HepG2 (cell line): ENCODE measurements around the gene DLG2. TPM values are rescaled to one million over a fixed set of nuclear protein-coding genes. Genes with fewer than 3 reads are reported as not detected.

ENCODE experiments used
- ATAC-seq: fragments of 200-7000 bp; cut with Tn5 transposase; 3 replicates; pipeline ENCODE4 v1.9.1; 2020; ENCODE audit warnings: mild to moderate bottlenecking, moderate library complexity
- BruUV-seq: library from RNA; stranded (reverse); fragments of 400-500 nt; replicated peaks from 2 replicates; lab custom pipeline; 2021; lab: Mats Ljungman, UMichigan
- CTCF ChIA-PET: fragments of 300-600 bp; formaldehyde crosslinking; extraction: SDS; loops from one replicate; lab custom pipeline; 2021; ENCODE audit warnings: low total read pairs, inconsistent platforms, low intra/inter-chr PET ratio; lab: Yijun Ruan, JAX
- POLR2A ChIA-PET: fragments of 350-600 bp; sonication (Branson Sonifier 250); formaldehyde crosslinking; loops from one replicate; lab custom pipeline; 2020; ENCODE audit warnings: antibody characterized with exemption, inconsistent platforms; lab: Yijun Ruan, JAX
- DNase-seq: peaks from one replicate; pipeline ENCODE4 v3.0.0-alpha.2; 2015; ENCODE audit warnings: low spot score
- FAIRE-seq: peaks from 3 replicates; lab custom pipeline; 2011; peaks lifted over from hg19 to GRCh38; lab: Jason Lieb, UNC
- H2AFZ ChIP-seq: one replicate; pipeline ENCODE4 v1.6.1; 2011; ENCODE audit warnings: low read length, inconsistent platforms
- H3K27ac ChIP-seq: fragments of 300-600 bp; 3 replicates; pipeline ENCODE4 v1.8.0; 2011; ENCODE audit warnings: mixed run types, mild to moderate bottlenecking, mixed read lengths, low read length, inconsistent platforms; ENCODE audit not compliant: insufficient read depth; ENCODE audit errors: extremely low read length
- H3K27me3 ChIP-seq, 2 experiments: fragments of 200-600 bp in 1 of 2; 2 replicates in 1 of 2; 3 replicates in 1 of 2; pipeline versions ENCODE4 v1.6.0 to v1.8.0; 2011; ENCODE audit warnings: low read length in 2 of 2, mild to moderate bottlenecking in 2 of 2, moderate library complexity in 2 of 2, inconsistent platforms in 1 of 2; ENCODE audit not compliant: insufficient read depth in 2 of 2, control insufficient read depth in 1 of 2
- H3K36me3 ChIP-seq, 2 experiments: fragments of 200-600 bp in 1 of 2; replicated peaks in 1 of 2; 2 replicates in 1 of 2; 3 replicates in 1 of 2; pipeline versions ENCODE4 v1.5.1 to v1.8.0; 2011; ENCODE audit warnings: low read length in 2 of 2, inconsistent platforms in 1 of 2; ENCODE audit not compliant: insufficient read depth in 2 of 2, control insufficient read depth in 1 of 2
- H3K4me1 ChIP-seq: 2 replicates; pipeline ENCODE4 v1.5.1; 2012; ENCODE audit warnings: low read length, inconsistent platforms; ENCODE audit not compliant: insufficient read depth
- H3K4me2 ChIP-seq: 2 replicates; pipeline ENCODE4 v1.6.0; 2011; ENCODE audit warnings: low read depth, low read length, inconsistent platforms
- H3K4me3 ChIP-seq, 3 experiments: fragments of 200-600 bp in 1 of 3; sonication (generic), shearing (Covaris generic) in 1 of 3; replicated peaks in 1 of 3; 2 replicates each; pipeline ENCODE4 v1.5.1; 2011 to 2016; ENCODE audit warnings: low read length in 3 of 3, inconsistent platforms in 2 of 3, low read depth in 2 of 3, mild to moderate bottlenecking in 2 of 3, control low read depth in 1 of 3, mixed read lengths in 1 of 3; ENCODE audit not compliant: insufficient read depth in 1 of 3
- H3K79me2 ChIP-seq: one replicate; pipeline ENCODE4 v1.6.1; 2011; ENCODE audit warnings: low read length, inconsistent platforms; ENCODE audit not compliant: insufficient read depth
- H3K9ac ChIP-seq: 2 replicates; pipeline ENCODE4 v1.6.0; 2011; ENCODE audit warnings: mild to moderate bottlenecking, low read depth, low read length, inconsistent platforms; ENCODE audit not compliant: insufficient read depth
- H3K9me3 ChIP-seq: 2 replicates; pipeline ENCODE4 v1.5.1; 2012; ENCODE audit warnings: mild to moderate bottlenecking, low read length
- H4K20me1 ChIP-seq: 2 replicates; pipeline ENCODE4 v1.6.0; 2011; ENCODE audit warnings: inconsistent platforms, mild to moderate bottlenecking, low read length, moderate library complexity; ENCODE audit not compliant: insufficient read depth
- DMAP1 ChIP-seq: IDR thresholded peaks from 2 replicates; pipeline ENCODE4 v1.6.1; 2016
- ESRRA ChIP-seq: sonication (generic); formaldehyde crosslinking; IDR thresholded peaks from 2 replicates; pipeline ENCODE4 v1.5.1; 2020; ENCODE audit warnings: mild to moderate bottlenecking, low read depth, missing genetic modification reagents
- NFKB2 ChIP-seq: sonication (generic); formaldehyde crosslinking; IDR thresholded peaks from 2 replicates; pipeline ENCODE4 v1.4.0; 2020; ENCODE audit warnings: missing genetic modification reagents, borderline replicate concordance
- RXRB ChIP-seq: IDR thresholded peaks from 2 replicates; pipeline ENCODE4 v1.6.1; 2016; ENCODE audit warnings: borderline replicate concordance, missing genetic modification reagents, missing compliant biosample characterization
- SP140L ChIP-seq: sonication (generic); formaldehyde crosslinking; IDR thresholded peaks from 2 replicates; pipeline ENCODE4 v1.4.0; 2020; ENCODE audit warnings: missing genetic modification reagents, borderline replicate concordance
- STAT5B ChIP-seq: sonication (generic); formaldehyde crosslinking; IDR thresholded peaks from 2 replicates; pipeline ENCODE4 v1.4.0; 2020; ENCODE audit warnings: missing genetic modification reagents
- ZNF10 ChIP-seq: sonication (generic); formaldehyde crosslinking; IDR thresholded peaks from 2 replicates; pipeline ENCODE4 v1.4.0; 2020; ENCODE audit warnings: mild to moderate bottlenecking, low read depth, missing genetic modification reagents, borderline replicate concordance
- ZNF17 ChIP-seq: sonication (generic); formaldehyde crosslinking; IDR thresholded peaks from 2 replicates; pipeline ENCODE4 v1.5.0; 2020; ENCODE audit warnings: mild to moderate bottlenecking, missing genetic modification reagents
- ZNF329 ChIP-seq: sonication (generic); formaldehyde crosslinking; IDR thresholded peaks from 2 replicates; pipeline ENCODE4 v1.9.0; 2021; ENCODE audit warnings: low read depth, mild to moderate bottlenecking, missing genetic modification reagents
- ZNF563 ChIP-seq: sonication (generic); formaldehyde crosslinking; IDR thresholded peaks from 2 replicates; pipeline ENCODE4 v1.8.0; 2022; ENCODE audit warnings: mild to moderate bottlenecking, moderate library complexity, missing genetic modification reagents
- ZNF672 ChIP-seq: sonication (generic); formaldehyde crosslinking; IDR thresholded peaks from 2 replicates; pipeline ENCODE4 v1.8.1; 2022; ENCODE audit warnings: missing genetic modification reagents
- ZNF788 ChIP-seq: sonication (generic); formaldehyde crosslinking; IDR thresholded peaks from 2 replicates; pipeline ENCODE4 v1.5.0; 2020; ENCODE audit warnings: mild to moderate bottlenecking, missing genetic modification reagents, borderline replicate concordance
- WGBS: methylation state at CpG from one replicate; pipeline ENCODE4 v1.1.6; 2017; ENCODE audit warnings: low lambda C conversion rate; 5-methylcytosine and 5-hydroxymethylcytosine counted together
- in situ Hi-C: cut with HindIII; loops from 2 replicates; pipeline ENCODE4 v1.10.0; 2017; ENCODE audit warnings: low pct_unique_long_range_greater_than_20kb; ENCODE audit not compliant: extremely low pct_ligation_motif_present
- intact Hi-C: fragments of 100-400 bp; cut with micrococcal nuclease; formaldehyde crosslinking; loops from one replicate; pipeline ENCODE4 v1.10.0; 2022; ENCODE audit not compliant: unreplicated experiment
- polyA plus RNA-seq, 8 experiments: library from polyadenylated mRNA; depleted of rRNA in 3 of 8; stranded (reverse) in 7 of 8; unstranded in 1 of 8; fragments of >200 nt; fragmentation: Illumina TruSeq in 4 of 8; extraction: Trizol in 4 of 8; gene quantifications; 2 replicates each; pipeline versions ENCODE4 v1.2.1 to v1.2.3, GENCODE V29; 2011 to 2016; ENCODE audit warnings: low read depth in 4 of 8, missing spikeins in 1 of 8, mixed read lengths in 1 of 8; ENCODE audit not compliant: insufficient read depth in 1 of 8
- total RNA-seq, 5 experiments: library from RNA; depleted of rRNA; stranded (reverse); fragments of >200 nt; fragmentation: Illumina TruSeq; extraction: Trizol; gene quantifications; 2 replicates each; pipeline ENCODE4 v1.2.3, GENCODE V29; 2016; ENCODE audit warnings: low read depth in 1 of 5
- TF ChIP-seq, protein P1 (sequence below): sonication (generic); formaldehyde crosslinking; IDR thresholded peaks from 2 replicates; pipeline ENCODE4 v1.5.0; 2020; ENCODE audit warnings: missing genetic modification reagents
- TF ChIP-seq, protein P2 (sequence below): sonication (generic); formaldehyde crosslinking; IDR thresholded peaks from 2 replicates; pipeline ENCODE4 v1.5.0; 2020; ENCODE audit warnings: mild to moderate bottlenecking, missing genetic modification reagents
- TF ChIP-seq, protein P3 (sequence below): sonication (generic); formaldehyde crosslinking; IDR thresholded peaks from 2 replicates; pipeline ENCODE4 v1.8.1; 2023; ENCODE audit warnings: mild to moderate bottlenecking, inconsistent platforms, moderate library complexity, missing genetic modification reagents, borderline replicate concordance

The DLG2 gene
- total and polyA plus RNA-seq, 2 of the 13 experiments (the other 11 are each of a cell fraction or from before 2014, with no cell fraction given): 0.46 to 1.0 TPM

DNA sequence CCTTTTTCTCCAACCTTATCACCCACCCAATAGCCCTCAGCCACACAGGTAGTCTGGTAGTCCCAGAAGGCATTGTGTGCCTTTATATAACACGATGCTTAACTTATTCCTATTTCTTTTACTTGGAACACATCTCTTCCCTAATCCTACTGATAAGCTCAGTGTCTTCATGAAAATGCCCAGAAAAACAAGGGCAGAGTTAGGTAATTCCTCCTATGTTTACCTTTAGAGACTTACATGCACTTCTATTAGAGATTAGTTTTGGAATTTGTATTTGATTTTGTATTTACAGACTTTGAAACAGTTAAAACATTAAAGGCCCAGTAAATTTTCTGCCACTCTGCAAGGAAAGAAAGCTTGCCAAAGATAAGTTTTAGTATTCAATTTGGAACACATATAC lies 1703.2 kb downstream of the DLG2 start:
- no peak overlapping the region for H3K4me3 ChIP-seq
- H4K20me1 ChIP-seq: no peaks in the 10 kb centered on the region
- in situ Hi-C loops: no loop called here
- FAIRE-seq (no peak), DNase-seq (no peak), ATAC-seq (no peak)
- no peaks in the 10 kb centered on the region for H3K9me3 ChIP-seq
- no peak overlapping the region for H3K9ac ChIP-seq
- H3K4me1 ChIP-seq: no peaks in the 10 kb centered on the region
- H3K27ac ChIP-seq: no peak overlapping the region
- no peaks in the 10 kb centered on the region for H3K36me3 ChIP-seq
- no peak overlapping the region for H3K4me2 ChIP-seq
- BruUV-seq: no TSS peak
- 4% methylated on average over 1 of the region's 1 CpG for WGBS
- no peak overlapping the region for H2AFZ ChIP-seq
- H3K79me2 ChIP-seq: no peaks in the 10 kb centered on the region
- TF ChIP-seq SP140L: no peak
- POLR2A ChIA-PET: no interaction called here
- CTCF ChIA-PET: no interaction called here
- intact Hi-C loops: no loop called here
- no peaks in the 10 kb centered on the region for H3K27me3 ChIP-seq

DNA sequence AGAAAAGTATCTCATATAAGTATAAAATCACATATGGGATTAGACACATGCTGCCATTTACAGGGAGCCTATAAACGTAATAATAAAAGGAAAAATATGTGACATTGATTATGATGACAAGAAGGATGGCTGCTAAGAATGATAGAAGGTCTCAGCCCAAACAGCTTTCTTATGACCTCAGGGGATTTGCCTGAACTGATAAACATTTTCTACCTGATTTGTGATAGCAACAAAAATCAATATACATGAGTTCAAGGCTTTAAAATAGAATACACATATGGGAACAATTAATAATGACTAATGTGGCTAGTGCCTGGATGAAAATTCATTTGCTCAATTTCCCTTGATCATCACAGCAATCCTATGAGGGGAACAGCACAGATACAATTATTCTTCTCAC lies 1704.2 kb downstream of the DLG2 start:
- ChIA-PET POLR2A (no interaction called here), CTCF (no interaction called here)
- no peak overlapping the region for H3K4me3 ChIP-seq
- no peaks in the 10 kb centered on the region for H3K4me1 ChIP-seq
- no TSS peak for BruUV-seq
- in situ Hi-C loops: no loop called here
- no peak overlapping the region for H3K27ac ChIP-seq
- H3K4me2 ChIP-seq: no peak overlapping the region
- H3K9ac ChIP-seq: no peak overlapping the region
- H3K9me3 ChIP-seq: no peaks in the 10 kb centered on the region
- no peaks in the 10 kb centered on the region for H3K79me2 ChIP-seq
- intact Hi-C loops: no loop called here
- ATAC-seq (no peak), DNase-seq (no peak), FAIRE-seq (no peak)
- no peaks in the 10 kb centered on the region for H3K27me3 ChIP-seq
- no peaks in the 10 kb centered on the region for H3K36me3 ChIP-seq
- no peaks in the 10 kb centered on the region for H4K20me1 ChIP-seq
- WGBS: 0% methylated on average over 1 of the region's 1 CpG
- no peak overlapping the region for H2AFZ ChIP-seq
- TF ChIP-seq ZNF672 (no peak), STAT5B (CRISPR knock-in tag) (no peak), ZNF563 (CRISPR knock-in tag) (no peak), ZNF329 (no peak), DMAP1 (no peak), ESRRA (CRISPR knock-in tag) (no peak), NFKB2 (no peak), ZNF788 (CRISPR knock-in tag) (no peak), RXRB (CRISPR knock-in tag) (no peak), ZNF17 (CRISPR knock-in tag) (no peak), ZNF10 (CRISPR knock-in tag) (no peak)
- TF ChIP-seq, protein P1, sequence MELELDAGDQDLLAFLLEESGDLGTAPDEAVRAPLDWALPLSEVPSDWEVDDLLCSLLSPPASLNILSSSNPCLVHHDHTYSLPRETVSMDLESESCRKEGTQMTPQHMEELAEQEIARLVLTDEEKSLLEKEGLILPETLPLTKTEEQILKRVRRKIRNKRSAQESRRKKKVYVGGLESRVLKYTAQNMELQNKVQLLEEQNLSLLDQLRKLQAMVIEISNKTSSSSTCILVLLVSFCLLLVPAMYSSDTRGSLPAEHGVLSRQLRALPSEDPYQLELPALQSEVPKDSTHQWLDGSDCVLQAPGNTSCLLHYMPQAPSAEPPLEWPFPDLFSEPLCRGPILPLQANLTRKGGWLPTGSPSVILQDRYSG: no peak
- TF ChIP-seq, protein P2, sequence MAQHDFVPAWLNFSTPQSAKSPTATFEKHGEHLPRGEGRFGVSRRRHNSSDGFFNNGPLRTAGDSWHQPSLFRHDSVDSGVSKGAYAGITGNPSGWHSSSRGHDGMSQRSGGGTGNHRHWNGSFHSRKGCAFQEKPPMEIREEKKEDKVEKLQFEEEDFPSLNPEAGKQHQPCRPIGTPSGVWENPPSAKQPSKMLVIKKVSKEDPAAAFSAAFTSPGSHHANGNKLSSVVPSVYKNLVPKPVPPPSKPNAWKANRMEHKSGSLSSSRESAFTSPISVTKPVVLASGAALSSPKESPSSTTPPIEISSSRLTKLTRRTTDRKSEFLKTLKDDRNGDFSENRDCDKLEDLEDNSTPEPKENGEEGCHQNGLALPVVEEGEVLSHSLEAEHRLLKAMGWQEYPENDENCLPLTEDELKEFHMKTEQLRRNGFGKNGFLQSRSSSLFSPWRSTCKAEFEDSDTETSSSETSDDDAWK (CRISPR knock-in tag): no peak
- TF ChIP-seq, protein P3, sequence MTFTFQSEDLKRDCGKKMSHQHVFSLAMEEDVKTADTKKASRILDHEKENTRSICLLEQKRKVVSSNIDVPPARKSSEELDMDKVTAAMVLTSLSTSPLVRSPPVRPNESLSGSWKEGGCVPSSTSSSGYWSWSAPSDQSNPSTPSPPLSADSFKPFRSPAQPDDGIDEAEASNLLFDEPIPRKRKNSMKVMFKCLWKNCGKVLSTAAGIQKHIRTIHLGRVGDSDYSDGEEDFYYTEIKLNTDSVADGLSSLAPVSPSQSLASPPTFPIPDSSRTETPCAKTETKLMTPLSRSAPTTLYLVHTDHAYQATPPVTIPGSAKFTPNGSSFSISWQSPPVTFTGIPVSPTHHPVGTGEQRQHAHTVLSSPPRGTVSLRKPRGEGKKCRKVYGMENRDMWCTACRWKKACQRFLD (CRISPR knock-in tag): no peak
